Activated naive CD4-positive, alpha-beta T cell treated with Interleukin-2 at 50 U/mL for 16 hours (primary cell): ENCODE results near the gene MFSD2B.
"Not testable (repeated sequence)": the region's sequence is repeated elsewhere in the genome, so short reads cannot be mapped to it uniquely, and the experiment has no call there.

ENCODE experiments used
- DNase-seq: peaks from one replicate; pipeline ENCODE4 v3.0.0-alpha.2; 2020

Gene MFSD2B

GRCh38 chr2:24019729-24020128, 9.8 kb downstream of the MFSD2B start:
- DNase-seq: no peak

GRCh38 chr2:24020244-24020643, 10.4 kb downstream of the MFSD2B start:
- no peak for DNase-seq

GRCh38 chr2:24021122-24021998, 11.5 kb downstream of the MFSD2B start:
- no peak for DNase-seq

GRCh38 chr2:24022324-24022974, 12.6 kb downstream of the MFSD2B start:
- no peak for DNase-seq

- DNase-seq: no peak
Observed at GRCh38 chr2:24022975-24023575, 13.2 kb downstream of the MFSD2B start.

GRCh38 chr2:24024018-24024417, 14.1 kb downstream of the MFSD2B start:
- no peak for DNase-seq

- DNase-seq: no peak
Observed at GRCh38 chr2:24024996-24025663, 15.2 kb downstream of the MFSD2B start.

- DNase-seq: no peak
Observed at GRCh38 chr2:24026233-24026632, 16.3 kb downstream of the MFSD2B start.

GRCh38 chr2:24038786-24039499, 29.1 kb downstream of the MFSD2B start:
- DNase-seq: no peak

- no peak for DNase-seq
Observed at GRCh38 chr2:24040511-24040910, 30.6 kb downstream of the MFSD2B start.

GRCh38 chr2:24043133-24043532, 33.2 kb downstream of the MFSD2B start:
- DNase-seq: not testable (repeated sequence)

GRCh38 chr2:24045511-24046508, 35.9 kb downstream of the MFSD2B start:
- no peak for DNase-seq

GRCh38 chr2:24046599-24046929, 36.7 kb downstream of the MFSD2B start:
- DNase-seq: no peak

- DNase-seq: peak; percentile 92
Observed at GRCh38 chr2:24046930-24047702, 37.2 kb downstream of the MFSD2B start, which contains the start of gene WDCP. TSS of gene WDCP (minus strand) at chr2:24047391. CDS start at chr2:24039494, 7,897 bp downstream.

- no peak for DNase-seq
Observed at GRCh38 chr2:24047703-24048033, 37.8 kb downstream of the MFSD2B start.

- DNase-seq: no peak
Observed at GRCh38 chr2:24048769-24049484, 39.0 kb downstream of the MFSD2B start.

- peak; percentile 63 for DNase-seq
Observed at GRCh38 chr2:24049485-24050021, 39.7 kb downstream of the MFSD2B start, which contains the start of gene FKBP1B. TSS of gene FKBP1B (plus strand) at chr2:24049741. CDS start at chr2:24049850, 109 bp downstream.

GRCh38 chr2:24050041-24050979, 40.4 kb downstream of the MFSD2B start:
- peak; percentile 20 for DNase-seq
